ENCODE results near the gene MYO1B. TPM values are rescaled to one million over a fixed set of nuclear protein-coding genes. Genes with fewer than 3 reads are reported as not detected.

MYO1B gene
- total RNA-seq, 1 experiment from 2014 or later: 43.2 TPM

DNA sequence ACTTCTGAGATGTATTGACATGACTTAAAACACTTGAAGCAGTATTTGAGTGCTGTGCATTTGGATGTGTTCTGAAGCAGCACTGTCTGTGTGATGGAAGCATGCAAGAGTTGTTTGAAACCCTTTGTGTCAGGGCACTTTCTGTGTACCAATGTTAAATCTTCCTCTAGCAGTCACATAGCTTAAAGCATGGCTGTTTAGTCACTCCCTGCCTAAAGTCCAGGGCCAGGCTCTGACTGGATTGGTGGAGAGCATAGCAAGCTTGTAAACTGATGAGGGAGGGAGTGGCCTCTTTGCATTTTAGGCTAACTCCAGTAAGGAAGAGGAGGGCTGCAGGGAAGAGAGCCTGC, 73.5 kb downstream of the MYO1B start:
- Histone ChIP-seq H2AFZ (ENCODE audit: low read length) (no peak overlapping the region), H2BK15ac (ENCODE audit: low read depth, low read length) (no peak overlapping the region), H3K79me2 (ENCODE audit: insufficient read depth, low read length) (peaks cover 3% of the 10 kb centered on the region; the same call in 1 of the 2 replicates), H3K4me1 (ENCODE audit: insufficient read depth, low read length) (peaks cover 9% of the 10 kb centered on the region), H3K79me1 (ENCODE audit: insufficient read depth, low read depth, low read length, poor library complexity, severe bottlenecking) (peaks cover 6% of the 10 kb centered on the region), H2BK5ac (ENCODE audit: insufficient read length, low read length) (no peak overlapping the region), H4K8ac (replicated peaks; ENCODE audit: insufficient read length, low read depth, low read length) (no peak overlapping the region), H3K27me3 (ENCODE audit: insufficient read depth, low read length) (no peaks in the 10 kb centered on the region), H2BK20ac (ENCODE audit: low read depth, low read length, poor library complexity, severe bottlenecking) (no peak overlapping the region), H4K20me1 (ENCODE audit: control insufficient read depth, insufficient read depth, insufficient read length) (no peaks in the 10 kb centered on the region), H4K91ac (ENCODE audit: insufficient read length, low read depth, low read length) (no peak overlapping the region), H3K18ac (ENCODE audit: insufficient read length, low read depth, low read length) (no peak overlapping the region), H2BK12ac (ENCODE audit: insufficient read length, low read depth, low read length) (no peak overlapping the region), H2AK5ac (ENCODE audit: insufficient read length, low read length) (no peak overlapping the region), H3K56ac (ENCODE audit: insufficient read length, low read depth, low read length) (no peak overlapping the region), H3K4ac (ENCODE audit: low read depth, low read length) (no peak overlapping the region), H3K23me2 (ENCODE audit: insufficient read length, low read depth, low read length, poor library complexity, severe bottlenecking) (no peaks in the 10 kb centered on the region), H3K4me2 (ENCODE audit: insufficient read depth, insufficient read length, low read length) (no peak overlapping the region), H3T11ph (ENCODE audit: low read length) (no peak overlapping the region), H2BK120ac (ENCODE audit: low read depth, low read length, poor library complexity, severe bottlenecking) (no peak overlapping the region), H4K5ac (ENCODE audit: insufficient read length, low read depth, low read length) (no peak overlapping the region), H3K9ac (ENCODE audit: extremely low read depth, insufficient read length, low read length) (no peak overlapping the region), H3K27ac (ENCODE audit: insufficient read length, low read depth, low read length) (no peak overlapping the region), H3K23ac (ENCODE audit: insufficient read length, low read depth, low read length) (no peak overlapping the region), H3K9me3 (ENCODE audit: control insufficient read depth, low read depth, low read length) (no peaks in the 10 kb centered on the region), H3K14ac (ENCODE audit: insufficient read depth, low read length) (no peak overlapping the region)
- H3K27ac Mint-ChIP-seq: peak overlapping the region in 2 of 3 experiments; percentile 52 to 67; a peak in 3 of 7 replicates
- peaks cover 52 to 54% of the 10 kb centered on the region in 2 experiments for H3K4me1 Mint-ChIP-seq
- TF ChIP-seq, protein P1, sequence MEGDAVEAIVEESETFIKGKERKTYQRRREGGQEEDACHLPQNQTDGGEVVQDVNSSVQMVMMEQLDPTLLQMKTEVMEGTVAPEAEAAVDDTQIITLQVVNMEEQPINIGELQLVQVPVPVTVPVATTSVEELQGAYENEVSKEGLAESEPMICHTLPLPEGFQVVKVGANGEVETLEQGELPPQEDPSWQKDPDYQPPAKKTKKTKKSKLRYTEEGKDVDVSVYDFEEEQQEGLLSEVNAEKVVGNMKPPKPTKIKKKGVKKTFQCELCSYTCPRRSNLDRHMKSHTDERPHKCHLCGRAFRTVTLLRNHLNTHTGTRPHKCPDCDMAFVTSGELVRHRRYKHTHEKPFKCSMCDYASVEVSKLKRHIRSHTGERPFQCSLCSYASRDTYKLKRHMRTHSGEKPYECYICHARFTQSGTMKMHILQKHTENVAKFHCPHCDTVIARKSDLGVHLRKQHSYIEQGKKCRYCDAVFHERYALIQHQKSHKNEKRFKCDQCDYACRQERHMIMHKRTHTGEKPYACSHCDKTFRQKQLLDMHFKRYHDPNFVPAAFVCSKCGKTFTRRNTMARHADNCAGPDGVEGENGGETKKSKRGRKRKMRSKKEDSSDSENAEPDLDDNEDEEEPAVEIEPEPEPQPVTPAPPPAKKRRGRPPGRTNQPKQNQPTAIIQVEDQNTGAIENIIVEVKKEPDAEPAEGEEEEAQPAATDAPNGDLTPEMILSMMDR (conservative IDR thresholded peaks at IDR 0.05): no peak
- H3K36me3 Mint-ChIP-seq (ENCODE audit: insufficient read depth in 1 of 3, low read depth in 3 of 3): peaks cover 4 to 9% (median 4%) of the 10 kb centered on the region in 3 experiments; a peak in 5 of 7 replicates
- peak; percentile 68 for DNase-seq
- H3K4me3 Mint-ChIP-seq: no peak overlapping the region
- peaks cover 0 to 8% of the 10 kb centered on the region in 2 experiments; a peak in 2 of 5 replicates for H3K9me3 Mint-ChIP-seq
- H3K27me3 Mint-ChIP-seq (ENCODE audit: low read depth): no peaks in the 10 kb centered on the region

Data from H9 (cell line).